NCI-H2227 (cell line): ENCODE data around the gene SLAMF8.
A peak's percentile ranks its signal among the peaks of the same experiment; 100 is the strongest.

Experiments used
- DNase-seq: peaks from one replicate; lab custom pipeline; 2025; ENCODE audit not compliant: unreplicated experiment; lab: John Stamatoyannopoulos, UW

SLAMF8 gene

DNA sequence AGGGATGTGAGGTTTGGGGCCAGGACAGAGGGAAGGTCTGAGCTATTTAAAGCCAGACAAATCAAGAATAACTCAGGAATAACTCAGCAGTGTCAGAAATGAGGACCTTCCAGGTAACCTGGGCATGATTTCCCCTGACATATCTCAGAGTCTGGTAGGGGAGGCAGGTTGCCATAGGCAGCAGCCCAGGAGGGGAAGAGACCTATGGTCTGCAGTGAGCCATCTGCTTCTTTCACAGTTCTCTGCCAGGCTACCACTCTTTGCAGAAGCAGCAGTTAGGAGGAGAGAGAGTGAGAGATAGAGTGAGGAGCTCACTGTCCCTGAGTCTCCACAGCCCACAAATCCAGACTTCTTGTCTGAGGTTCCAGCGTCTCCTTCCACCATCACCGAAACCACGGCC, 42.1 kb downstream of the SLAMF8 start:
- DNase-seq: no peak

DNA sequence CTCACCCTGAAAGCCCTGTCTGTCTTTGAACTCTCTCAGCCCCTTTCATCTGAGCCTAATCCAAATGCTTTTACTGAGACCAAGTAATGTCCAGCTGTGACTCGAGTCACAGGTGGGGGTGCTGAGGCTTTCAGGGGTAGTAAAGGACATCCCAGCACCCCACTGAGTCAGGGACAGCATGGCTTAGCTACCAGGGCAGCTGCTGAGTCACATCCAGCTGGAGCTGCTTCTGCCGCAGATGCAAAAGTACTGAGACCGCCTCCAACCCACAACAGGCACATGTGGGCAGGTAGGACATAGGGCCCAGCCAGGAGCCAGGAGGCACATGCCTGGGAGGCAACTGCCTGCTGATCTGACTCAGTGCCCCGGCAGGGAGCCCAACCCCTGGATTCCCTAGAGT, 42.5 kb downstream of the SLAMF8 start:
- no peak for DNase-seq

DNA sequence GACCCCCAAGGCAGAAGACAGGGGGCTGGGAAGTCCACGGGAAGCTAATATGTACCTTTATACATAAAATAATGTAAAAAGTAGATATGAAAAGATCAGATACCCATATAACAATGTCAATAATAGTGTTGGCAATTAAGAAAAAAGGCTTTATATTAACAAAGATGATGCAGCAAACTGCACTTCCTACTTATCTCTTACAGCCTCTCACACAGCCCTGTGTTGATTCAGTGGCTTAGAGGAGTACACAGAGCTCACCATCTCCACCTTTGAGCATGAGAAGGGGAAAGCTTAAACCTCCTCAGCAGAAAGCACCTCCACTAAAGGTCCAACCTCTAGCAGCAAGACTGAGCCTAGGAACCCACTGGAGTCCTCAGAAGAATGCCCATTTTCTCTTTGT, 42.9 kb downstream of the SLAMF8 start:
- no peak for DNase-seq

DNA sequence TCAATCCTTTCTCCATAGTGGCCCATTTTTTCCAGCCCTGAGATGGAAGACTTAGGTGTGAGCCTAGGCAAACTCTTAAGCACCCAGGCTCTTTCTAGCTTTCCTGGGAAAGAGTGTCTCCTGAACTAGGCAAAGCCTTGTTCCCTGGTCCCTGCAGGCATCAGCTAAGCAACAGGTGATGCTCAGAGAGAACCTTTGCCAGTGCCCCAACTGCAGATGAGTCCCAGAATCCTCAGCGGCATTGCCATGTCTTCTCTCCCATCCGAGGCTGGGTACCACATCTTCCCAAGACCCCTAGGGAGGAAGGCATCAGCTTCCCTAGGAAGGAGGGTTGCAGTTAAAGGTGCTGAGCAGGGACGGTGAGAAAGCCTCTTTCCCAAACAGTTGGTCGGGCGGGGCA, 44.0 kb downstream of the SLAMF8 start:
- DNase-seq: no peak

DNA sequence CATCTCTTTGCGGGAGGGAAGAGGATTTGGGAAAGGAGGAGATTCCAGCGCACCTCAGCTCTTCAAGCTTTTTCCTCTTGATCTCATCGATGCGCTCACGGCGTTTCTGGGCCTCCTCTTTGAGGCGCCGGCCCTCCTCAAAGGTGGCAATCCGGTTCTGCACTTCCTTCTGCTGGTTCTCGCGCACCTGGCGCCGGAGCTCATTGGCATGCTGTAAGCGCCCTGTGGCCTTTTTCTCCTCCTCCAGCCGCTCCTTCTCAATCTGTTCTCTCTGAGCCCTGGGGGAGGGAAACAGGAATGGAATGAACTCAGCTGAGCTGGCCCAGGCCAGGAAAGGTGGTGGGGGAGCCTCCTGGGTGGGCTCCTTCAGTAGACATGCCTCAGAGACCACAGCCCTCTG, 46.2 kb downstream of the SLAMF8 start:
- no peak for DNase-seq

DNA sequence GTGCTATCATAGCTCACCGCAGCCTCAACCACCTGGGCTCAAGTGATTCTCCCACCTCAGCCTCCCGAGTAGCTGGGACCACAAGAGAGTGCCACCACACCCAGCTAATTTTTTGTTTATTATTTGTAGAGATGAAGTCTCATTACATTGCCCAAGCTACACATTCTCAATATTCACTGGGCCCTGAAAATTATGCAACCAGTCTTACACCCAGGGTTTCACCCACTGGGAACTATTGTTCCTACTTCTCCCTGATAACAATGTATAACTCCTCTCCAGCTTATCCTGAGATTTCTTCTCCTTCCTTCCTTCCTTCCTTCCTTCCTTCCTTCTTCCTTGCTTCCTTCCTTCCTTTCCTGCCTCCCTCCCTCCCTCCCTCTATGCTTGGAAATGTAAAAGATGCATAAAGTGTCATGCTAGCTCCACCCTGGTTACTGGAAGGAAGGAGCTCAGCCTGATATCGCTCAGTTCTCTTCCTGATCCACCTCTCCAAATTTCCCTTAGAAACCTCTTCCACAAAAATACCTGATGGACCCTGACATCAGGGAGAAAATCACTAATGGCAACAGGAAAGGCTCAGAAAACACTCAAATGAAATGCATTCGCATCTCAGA, 47.0 kb downstream of the SLAMF8 start:
- no peak for DNase-seq

DNA sequence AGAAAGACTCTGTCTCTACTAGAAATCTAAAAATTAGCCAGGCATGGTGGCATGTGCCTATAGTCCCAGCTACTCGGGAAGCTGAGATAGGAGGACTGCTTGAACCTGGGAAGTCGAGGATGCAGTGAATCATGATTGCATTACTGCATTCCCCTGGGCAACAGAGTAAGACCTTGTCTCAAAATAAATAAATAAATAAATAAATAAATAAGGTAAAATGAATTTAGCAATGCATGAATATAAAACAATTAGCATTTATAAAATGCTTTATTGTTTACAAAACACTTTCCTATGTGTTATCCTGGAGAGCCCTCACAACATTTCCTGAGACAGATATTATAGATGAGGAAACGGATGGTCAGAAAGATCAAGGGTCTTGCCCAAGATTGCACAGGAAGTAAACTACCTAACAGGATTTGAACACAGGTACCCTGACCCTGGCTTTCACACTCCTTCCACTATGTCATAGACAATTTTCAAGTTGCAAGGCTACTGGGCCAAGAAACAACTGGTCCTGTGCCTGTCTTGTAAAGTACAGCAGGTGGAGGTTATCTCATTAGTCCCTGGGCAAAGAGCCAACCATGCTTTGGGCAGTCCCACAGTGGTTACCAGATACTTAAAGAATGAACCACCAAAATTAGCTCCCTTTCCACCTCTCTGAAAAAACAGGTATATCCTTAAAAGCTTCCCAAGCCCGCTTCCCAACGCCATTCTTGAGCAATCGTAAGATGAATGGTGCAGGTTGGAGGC, 51.2 kb downstream of the SLAMF8 start:
- no peak for DNase-seq

DNA sequence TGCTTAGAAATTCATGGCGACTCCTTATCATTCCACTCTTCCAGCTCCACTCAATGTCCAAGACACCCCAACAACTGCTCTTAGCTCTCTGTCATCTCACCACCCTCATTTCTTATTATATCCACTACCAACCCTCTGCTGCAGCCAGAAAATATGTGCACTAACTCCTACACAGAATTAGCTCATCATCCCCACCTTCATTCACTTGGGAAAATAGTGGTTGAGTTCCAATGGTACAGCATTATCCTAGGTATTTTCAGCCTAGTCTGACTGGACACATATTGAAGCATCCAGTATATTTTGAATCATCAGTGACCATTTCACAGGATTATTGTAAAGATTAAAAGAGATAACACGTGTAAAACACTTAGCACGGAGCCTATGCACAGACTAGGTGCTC, 52.5 kb downstream of the SLAMF8 start:
- DNase-seq: no peak

DNA sequence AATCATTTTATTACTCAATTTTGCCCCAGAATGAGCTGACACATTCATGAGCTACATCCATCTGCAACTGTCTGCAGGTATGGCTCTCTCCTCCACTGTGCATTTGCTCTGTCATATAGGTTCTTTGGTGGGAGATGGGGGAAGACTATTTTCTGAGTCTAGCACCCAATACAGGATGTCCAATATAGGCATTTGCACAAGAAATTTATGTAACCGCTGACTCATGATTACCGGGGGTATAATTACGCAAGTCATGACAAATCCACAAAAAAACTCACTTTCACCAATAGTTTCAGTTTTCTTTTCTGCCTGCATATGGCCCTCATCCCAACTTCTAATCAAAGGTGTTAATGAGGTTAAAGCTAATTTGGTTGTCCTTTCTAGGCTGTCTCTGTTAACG, 53.3 kb downstream of the SLAMF8 start:
- DNase-seq: no peak

DNA sequence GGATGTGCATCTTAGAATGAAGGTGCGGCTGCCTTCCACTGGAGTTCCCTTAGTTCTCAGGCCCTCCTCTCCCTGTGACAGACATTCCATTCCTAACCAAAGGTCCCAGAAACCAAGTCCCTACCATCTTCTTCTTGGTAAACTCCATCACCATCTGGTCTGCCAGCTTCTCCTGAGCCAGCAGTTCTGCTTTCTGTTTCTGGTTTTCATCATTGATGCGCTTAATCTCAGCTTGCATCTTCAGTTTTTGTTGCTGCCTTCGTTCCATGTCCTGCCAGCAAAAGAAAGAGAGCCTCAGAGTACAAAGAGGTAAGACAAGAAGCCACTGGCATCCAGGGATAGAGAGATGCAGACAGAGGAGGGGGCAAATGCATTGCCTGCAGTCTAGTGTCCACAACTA, 53.8 kb downstream of the SLAMF8 start:
- no peak for DNase-seq

DNA sequence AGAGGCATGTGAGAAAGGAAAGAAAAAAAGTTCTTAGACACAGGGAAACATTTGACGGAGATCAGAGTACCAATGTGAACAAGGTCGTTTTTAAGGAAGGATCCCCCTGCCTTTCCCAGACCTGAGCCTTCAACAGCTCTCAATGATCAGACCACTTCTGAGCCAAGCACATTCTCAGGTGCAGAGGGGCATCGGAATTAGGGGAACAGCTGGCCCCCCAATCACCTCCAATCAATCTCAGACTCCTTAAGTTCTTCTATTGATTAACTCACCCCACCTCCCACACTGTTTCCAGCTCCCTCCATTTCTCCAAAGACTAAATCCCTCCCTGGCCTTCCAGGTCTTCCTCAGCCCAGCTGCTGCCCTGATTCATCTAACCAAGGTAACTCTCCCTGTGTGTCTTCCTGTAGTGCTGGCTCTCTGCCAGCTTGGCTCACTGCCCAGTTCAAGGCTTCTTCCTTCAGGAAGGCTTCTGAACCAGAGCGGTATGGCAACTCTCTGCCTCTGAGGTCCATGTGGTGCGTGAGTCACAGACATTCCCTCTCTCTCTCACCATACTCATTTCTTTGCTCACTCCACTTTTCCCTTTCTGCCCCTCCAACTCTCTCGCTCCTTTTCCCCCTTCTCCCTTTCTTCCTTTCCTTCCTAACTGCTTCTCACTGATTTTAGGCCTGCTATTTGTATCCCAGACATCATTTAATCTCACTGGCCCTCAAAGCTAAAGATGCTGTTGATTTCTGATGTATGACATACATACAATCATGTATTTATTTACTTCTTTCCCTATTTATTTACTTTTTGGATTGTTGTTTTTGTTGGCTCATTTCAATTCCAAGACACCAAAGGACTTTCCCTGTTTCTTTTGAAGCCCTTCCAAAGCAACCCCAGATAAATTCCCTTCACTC, 55.2 kb downstream of the SLAMF8 start:
- DNase-seq: peak; percentile 94

DNA sequence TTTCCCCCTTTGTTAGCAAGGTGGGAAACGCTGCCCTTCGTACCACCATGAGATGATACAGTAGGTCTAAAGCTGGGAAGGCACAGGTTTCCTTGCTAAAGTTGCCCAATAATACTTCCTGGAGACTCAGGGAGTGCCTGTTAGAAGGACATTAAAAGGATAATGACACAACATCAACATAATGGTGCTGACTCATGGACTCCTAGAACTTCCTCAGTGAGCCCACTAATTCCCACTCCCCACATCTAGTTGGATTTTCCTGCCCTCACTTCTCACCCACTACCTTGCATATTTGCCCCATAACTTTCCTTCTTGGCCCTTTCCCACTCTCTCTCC, 55.8 kb downstream of the SLAMF8 start:
- no peak for DNase-seq

DNA sequence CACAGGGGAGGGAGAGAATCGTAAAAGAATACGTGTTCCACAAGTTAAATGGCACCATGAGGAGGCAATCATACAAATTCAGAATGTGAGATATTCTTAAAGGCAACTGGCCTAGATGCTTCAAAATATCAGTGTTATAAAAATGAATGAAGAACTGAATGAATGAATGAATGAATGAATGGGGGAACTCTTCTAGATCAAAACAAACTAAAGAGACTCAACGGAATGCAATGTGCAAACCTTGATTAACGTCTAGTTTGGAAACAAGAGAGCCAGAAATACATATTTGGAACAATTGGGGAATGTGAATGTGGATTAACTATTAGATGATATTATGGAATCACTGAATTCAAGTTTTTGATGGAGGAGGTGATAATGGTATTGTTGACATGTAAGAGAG, 56.5 kb downstream of the SLAMF8 start:
- DNase-seq: no peak

DNA sequence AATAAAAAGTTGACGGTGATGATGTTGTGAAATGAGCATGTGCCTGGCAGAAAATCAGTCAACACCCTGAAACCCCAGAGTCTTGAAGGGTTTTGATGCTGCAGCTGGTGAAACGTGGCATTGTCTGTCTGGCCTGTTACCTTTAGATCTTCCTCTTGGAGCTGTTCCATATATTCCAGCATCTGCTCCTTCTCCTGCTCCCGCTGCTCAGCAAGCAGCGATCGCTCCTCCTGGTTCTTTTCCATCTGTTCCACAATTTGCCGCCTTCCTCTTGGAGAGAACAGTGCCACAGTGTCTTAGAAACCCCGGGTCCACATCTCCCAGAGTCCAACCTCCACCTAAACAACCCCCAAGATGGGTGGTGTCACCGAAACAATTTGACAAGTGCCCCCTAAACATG, 57.6 kb downstream of the SLAMF8 start:
- DNase-seq: no peak
